GM12874 (cell line): ENCODE results near the gene DCDC2B.

Source experiments
- TF ChIP-seq, protein P1 (sequence below): IDR thresholded peaks from 2 replicates; pipeline ENCODE4 v1.5.1; 2011; ENCODE audit warnings: low read depth, mild to moderate bottlenecking, control low read depth, low read length, moderate library complexity; ENCODE audit not compliant: insufficient read depth

DCDC2B gene

DNA sequence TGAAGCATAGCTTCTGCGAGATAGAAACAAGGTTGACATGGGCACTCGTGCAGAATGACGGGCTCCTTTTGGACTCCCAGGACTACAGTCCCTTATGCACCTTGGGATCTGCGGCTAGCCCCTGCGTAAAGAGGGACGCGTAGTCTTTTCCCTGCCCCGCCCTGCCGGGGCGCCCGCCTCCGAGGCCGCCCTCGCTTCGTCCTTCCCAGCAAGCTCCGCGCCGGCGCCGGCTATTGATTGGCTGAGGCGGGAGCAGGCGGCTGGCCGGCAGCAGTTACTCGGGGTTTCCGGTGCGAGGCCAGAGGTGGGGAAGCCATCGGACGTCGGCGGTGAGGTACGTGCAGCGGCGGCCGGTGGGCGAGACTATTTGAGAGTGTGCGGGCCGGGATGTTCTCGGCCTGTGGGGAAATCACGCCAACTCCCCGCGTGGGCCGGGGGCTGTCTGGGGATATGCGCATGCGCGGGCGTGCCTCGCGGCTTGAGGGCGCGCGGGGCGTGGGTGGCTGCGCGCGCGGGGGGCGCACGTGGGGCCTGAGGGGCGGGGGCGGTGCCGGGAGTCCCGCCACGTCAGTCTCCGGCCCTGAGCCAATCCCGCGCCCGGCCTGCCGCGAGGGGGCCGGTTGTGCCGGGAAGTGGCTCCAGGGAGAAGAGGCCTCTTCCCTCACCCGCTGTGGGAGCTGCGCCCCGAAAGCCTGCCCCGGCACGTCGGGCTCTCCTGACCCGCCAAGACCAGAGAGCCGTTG, 29.3 kb upstream of the DCDC2B start, which contains the start of gene TXLNA:
TXLNA (plus strand) TSS at position 233 of the 743 bp plus-strand sequence. CDS start 671 bp downstream, outside the sequence.
- TF ChIP-seq, protein P1, sequence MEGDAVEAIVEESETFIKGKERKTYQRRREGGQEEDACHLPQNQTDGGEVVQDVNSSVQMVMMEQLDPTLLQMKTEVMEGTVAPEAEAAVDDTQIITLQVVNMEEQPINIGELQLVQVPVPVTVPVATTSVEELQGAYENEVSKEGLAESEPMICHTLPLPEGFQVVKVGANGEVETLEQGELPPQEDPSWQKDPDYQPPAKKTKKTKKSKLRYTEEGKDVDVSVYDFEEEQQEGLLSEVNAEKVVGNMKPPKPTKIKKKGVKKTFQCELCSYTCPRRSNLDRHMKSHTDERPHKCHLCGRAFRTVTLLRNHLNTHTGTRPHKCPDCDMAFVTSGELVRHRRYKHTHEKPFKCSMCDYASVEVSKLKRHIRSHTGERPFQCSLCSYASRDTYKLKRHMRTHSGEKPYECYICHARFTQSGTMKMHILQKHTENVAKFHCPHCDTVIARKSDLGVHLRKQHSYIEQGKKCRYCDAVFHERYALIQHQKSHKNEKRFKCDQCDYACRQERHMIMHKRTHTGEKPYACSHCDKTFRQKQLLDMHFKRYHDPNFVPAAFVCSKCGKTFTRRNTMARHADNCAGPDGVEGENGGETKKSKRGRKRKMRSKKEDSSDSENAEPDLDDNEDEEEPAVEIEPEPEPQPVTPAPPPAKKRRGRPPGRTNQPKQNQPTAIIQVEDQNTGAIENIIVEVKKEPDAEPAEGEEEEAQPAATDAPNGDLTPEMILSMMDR = no peak

DNA sequence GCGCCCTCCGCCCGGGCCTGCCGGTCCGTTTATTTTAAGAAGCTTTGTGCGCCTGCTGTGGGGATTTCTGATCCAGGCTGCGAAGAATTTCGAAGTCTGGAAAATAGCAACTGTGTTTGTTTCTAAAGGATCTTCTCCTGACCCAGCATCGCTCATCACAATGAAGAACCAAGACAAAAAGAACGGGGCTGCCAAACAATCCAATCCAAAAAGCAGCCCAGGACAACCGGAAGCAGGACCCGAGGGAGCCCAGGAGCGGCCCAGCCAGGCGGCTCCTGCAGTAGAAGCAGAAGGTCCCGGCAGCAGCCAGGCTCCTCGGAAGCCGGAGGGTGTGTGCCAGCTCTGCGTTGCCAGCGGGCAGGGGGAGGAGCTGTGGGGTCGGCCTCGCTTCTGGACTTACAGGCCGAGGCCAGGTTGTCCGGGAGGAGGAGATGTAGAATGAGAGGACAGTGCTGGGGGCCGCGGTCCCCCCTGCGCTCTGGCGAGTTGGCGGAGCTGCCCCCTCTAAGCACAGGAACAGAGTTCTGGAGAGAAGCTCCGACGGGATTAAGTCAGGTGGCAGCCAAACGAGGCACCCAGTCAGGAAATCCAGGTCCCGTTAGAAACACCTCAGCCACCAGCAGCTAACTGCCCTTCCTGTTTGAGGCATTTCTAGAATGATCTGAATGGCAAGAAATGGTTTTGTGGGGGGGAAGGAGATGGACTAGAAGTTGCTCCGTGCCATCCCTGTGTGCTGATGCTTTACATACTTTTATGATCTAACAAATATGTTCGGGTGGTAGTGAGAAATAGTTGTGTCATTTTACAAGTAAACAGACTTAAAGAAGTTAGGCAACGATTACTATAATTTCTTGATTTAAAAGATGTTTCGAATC, 28.5 kb upstream of the DCDC2B start:
- TF ChIP-seq, protein P1 = no peak

DNA sequence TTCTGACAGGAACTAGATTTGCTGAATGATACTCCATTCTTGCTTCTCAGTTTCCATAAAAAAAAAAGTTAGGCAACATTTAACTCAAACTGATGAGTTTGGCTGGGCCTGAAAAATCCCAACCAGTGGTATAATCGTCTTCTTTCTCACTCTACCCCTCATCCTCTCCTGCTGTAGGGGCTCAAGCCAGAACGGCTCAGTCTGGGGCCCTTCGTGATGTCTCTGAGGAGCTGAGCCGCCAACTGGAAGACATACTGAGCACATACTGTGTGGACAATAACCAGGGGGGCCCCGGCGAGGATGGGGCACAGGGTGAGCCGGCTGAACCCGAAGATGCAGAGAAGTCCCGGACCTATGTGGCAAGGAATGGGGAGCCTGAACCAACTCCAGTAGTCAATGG, 27.8 kb upstream of the DCDC2B start:
- TF ChIP-seq, protein P1 = no peak

DNA sequence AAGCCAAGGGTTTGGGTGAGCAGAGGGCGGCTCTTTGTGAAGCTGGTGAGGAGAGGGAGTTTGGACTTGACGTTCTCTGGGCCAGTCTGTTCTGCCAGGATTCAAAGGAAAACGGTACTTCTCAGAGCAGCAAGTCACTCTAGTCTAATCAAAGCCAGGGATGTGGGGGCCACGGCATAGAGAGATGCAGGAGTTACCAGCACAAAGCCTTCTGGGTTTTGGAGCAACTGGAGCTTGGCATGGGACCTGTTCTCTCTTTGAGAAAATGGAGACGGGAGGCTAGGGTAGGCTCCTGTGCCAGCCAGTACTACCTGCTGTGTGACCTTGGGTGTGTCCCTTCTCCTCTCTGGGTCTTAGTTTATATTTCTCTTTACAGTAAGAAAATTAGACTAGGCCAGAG, 27.3 kb upstream of the DCDC2B start:
- TF ChIP-seq, protein P1 = no peak

DNA sequence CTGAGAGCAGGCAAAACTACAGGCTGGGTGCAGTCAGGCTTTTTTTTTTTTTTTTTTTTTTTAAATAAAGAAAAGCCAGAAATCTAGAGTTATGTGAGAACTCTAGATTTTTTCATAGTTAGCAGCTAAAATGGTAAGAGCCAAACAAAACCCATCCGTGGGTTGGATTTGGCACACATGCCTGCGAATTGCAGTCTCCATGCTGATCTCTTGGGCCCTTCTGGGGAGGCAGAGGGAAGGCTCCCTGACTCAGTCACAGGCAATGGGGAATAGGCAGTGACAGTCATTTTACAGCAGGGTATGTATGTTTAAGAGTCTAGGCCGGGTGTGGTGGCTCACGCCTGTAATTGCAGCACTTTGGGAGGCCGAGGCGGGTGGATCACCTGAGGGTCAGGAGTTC, 26.8 kb upstream of the DCDC2B start:
- TF ChIP-seq, protein P1 = no peak

DNA sequence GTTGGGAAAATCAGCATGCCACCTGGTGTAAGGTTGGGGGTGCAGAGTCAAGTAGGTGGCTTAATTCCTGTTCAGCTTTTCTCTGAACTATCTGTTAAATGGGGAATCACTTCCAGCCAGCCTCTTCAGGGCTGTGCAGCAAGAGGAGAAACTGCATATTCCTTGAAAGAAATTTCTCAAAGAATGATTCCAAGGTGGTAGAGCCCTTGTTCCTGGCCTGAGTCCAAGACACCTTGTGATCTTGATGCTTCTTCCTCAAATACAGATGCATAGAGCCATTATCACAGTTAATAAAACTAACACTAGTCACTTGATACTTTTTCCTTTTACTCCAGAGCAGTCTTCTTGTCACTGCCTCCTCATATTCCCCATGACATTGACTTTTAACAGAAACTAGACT, 24.2 kb upstream of the DCDC2B start:
- TF ChIP-seq, protein P1 = no peak

DNA sequence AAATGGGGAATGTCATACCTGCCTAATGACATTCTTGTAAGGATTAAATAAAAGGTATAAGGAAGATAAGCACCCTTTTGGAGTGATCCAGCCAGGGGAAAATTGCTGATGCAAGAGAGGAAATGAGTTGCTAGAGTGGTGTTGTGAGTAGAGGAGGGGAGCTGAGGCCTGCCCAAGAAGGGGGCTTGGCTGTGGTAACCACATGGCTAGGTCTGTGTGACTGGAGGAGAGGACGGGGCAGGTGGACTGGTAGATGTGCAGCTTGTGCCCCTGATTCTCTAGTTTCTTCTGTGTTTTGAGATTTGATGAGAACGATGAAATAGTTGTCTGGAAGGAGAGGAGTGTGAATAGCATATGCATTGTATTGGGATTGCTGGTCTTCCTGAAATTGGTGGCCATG, 22.8 kb upstream of the DCDC2B start:
- TF ChIP-seq, protein P1 = no peak
